ENCODE results near the gene LRIG3. TPM values are rescaled to one million over a fixed set of nuclear protein-coding genes. Genes with fewer than 3 reads are reported as not detected.

LRIG3 gene
- polyA plus RNA-seq, 3 donors: 35.5 to 40.7 (median 39.9) TPM

GRCh38 chr12:58832920-58833319 is 87.4 kb downstream of the LRIG3 start:
- DNase-seq (ENCODE audit: extremely low read depth in 1 of 11, low read depth in 9 of 11, low spot score in 4 of 11): no peak
